BJ (cell line): ENCODE measurements around the gene ZNF529. TPM values are rescaled to one million over a fixed set of nuclear protein-coding genes. Genes with fewer than 3 reads are reported as not detected.

Experiments used
- CTCF ChIA-PET: fragments of 350-600 bp; formaldehyde crosslinking; extraction: SDS; loops from one replicate; lab custom pipeline; 2021; ENCODE audit warnings: antibody characterized with exemption, inconsistent platforms; lab: Yijun Ruan, JAX
- POLR2A ChIA-PET: fragments of 300-600 bp; sonication (Branson Sonifier 250); formaldehyde crosslinking; extraction: SDS; loops from one replicate; lab custom pipeline; 2021; ENCODE audit warnings: antibody characterized with exemption; lab: Charles Lee
- DNase-seq: peaks from one replicate; pipeline ENCODE4 v3.0.0-alpha.2; 2011; ENCODE audit warnings: low read depth
- H3K27me3 ChIP-seq: 2 replicates; pipeline ENCODE4 v1.6.0; 2011; ENCODE audit warnings: low read length; ENCODE audit not compliant: control insufficient read depth, insufficient read depth
- H3K36me3 ChIP-seq: 2 replicates; pipeline ENCODE4 v1.5.1; 2011; ENCODE audit warnings: low read length; ENCODE audit not compliant: control insufficient read depth, insufficient read depth
- H3K4me3 ChIP-seq: 2 replicates; pipeline ENCODE4 v1.5.1; 2011; ENCODE audit warnings: low read depth, mild to moderate bottlenecking, control low read depth, low read length
- polyA plus RNA-seq: library from polyadenylated mRNA; depleted of rRNA; stranded (reverse); fragments of >200 nt; gene quantifications from 2 replicates; pipeline ENCODE4 v1.2.3, GENCODE V29; 2011; rRNA removed
- TF ChIP-seq, protein P1 (sequence below): IDR thresholded peaks from 2 replicates; pipeline ENCODE4 v1.5.1; 2011; ENCODE audit warnings: low read depth, mild to moderate bottlenecking, control low read depth, inconsistent platforms, low read length, moderate library complexity; ENCODE audit not compliant: insufficient read depth

ZNF529 gene
- polyA plus RNA-seq, 1 experiment: 2.7 TPM

GRCh38 chr19:36501973-36502372 lies 71.1 kb downstream of the ZNF529 start:
- ChIA-PET POLR2A (no interaction called here), CTCF (interaction anchor here (1.7 kb wide), 1 partner anchor 8 kb away, joined by 3 read pairs; no protein-coding TSS in a partner anchor)
- DNase-seq: no peak
- TF ChIP-seq, protein P1, sequence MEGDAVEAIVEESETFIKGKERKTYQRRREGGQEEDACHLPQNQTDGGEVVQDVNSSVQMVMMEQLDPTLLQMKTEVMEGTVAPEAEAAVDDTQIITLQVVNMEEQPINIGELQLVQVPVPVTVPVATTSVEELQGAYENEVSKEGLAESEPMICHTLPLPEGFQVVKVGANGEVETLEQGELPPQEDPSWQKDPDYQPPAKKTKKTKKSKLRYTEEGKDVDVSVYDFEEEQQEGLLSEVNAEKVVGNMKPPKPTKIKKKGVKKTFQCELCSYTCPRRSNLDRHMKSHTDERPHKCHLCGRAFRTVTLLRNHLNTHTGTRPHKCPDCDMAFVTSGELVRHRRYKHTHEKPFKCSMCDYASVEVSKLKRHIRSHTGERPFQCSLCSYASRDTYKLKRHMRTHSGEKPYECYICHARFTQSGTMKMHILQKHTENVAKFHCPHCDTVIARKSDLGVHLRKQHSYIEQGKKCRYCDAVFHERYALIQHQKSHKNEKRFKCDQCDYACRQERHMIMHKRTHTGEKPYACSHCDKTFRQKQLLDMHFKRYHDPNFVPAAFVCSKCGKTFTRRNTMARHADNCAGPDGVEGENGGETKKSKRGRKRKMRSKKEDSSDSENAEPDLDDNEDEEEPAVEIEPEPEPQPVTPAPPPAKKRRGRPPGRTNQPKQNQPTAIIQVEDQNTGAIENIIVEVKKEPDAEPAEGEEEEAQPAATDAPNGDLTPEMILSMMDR: no peak
- Histone ChIP-seq H3K36me3 (no peaks in the 10 kb centered on the region), H3K27me3 (no peaks in the 10 kb centered on the region), H3K4me3 (no peak overlapping the region)

GRCh38 chr19:36497001-36497400 lies 76.1 kb downstream of the ZNF529 start:
- Histone ChIP-seq H3K27me3 (no peaks in the 10 kb centered on the region), H3K36me3 (no peaks in the 10 kb centered on the region), H3K4me3 (no peak overlapping the region)
- TF ChIP-seq, protein P1: no peak
- POLR2A ChIA-PET: no interaction called here
- CTCF ChIA-PET: no interaction called here
- DNase-seq: no peak

Other genes with a start within 250 kb of the ZNF529 start
- gene ZFP14, start 194.1 kb downstream of the ZNF529 start, polyA plus RNA-seq: 0.87 and 1.5 TPM in 2 replicates
- gene ZFP82, start 154.6 kb downstream of the ZNF529 start, polyA plus RNA-seq: 1.8 and 3.8 TPM in 2 replicates
- 3.6 and 3.7 TPM in 2 replicates for gene ZNF566, start 83.7 kb downstream of the ZNF529 start, polyA plus RNA-seq
- 3.6 and 11.0 TPM in 2 replicates for gene ZNF260, start 45.0 kb downstream of the ZNF529 start, polyA plus RNA-seq
- gene ZNF382, start 32.0 kb upstream of the ZNF529 start, polyA plus RNA-seq: 0.60 and 1.1 TPM in 2 replicates
- 1.9 and 4.1 TPM in 2 replicates for gene ZNF461, start 93.5 kb upstream of the ZNF529 start, polyA plus RNA-seq
- gene ZNF567, start 114.3 kb upstream of the ZNF529 start, polyA plus RNA-seq: 2.6 and 5.7 TPM in 2 replicates
- 0.56 and 1.1 TPM in 2 replicates for gene ZNF850, start 199.5 kb upstream of the ZNF529 start, polyA plus RNA-seq